ENCODE data around the gene MRPS5.

MRPS5 gene

GRCh38 chr2:95061119-95061512 lies 60.5 kb downstream of the MRPS5 start:
- DNase-seq (ENCODE audit: low read depth in 2 of 2): no peak

GRCh38 chr2:95060446-95061118 lies 61.0 kb downstream of the MRPS5 start:
- DNase-seq (ENCODE audit: low read depth in 2 of 2): no peak

GRCh38 chr2:95059656-95060370 lies 61.8 kb downstream of the MRPS5 start:
- no peak for DNase-seq (ENCODE audit: low read depth in 2 of 2)

GRCh38 chr2:95058989-95059641 lies 62.5 kb downstream of the MRPS5 start:
- DNase-seq (ENCODE audit: low read depth in 2 of 2): no peak

GRCh38 chr2:95058466-95058988 lies 63.1 kb downstream of the MRPS5 start:
- no peak for DNase-seq (ENCODE audit: low read depth in 2 of 2)

GRCh38 chr2:95057535-95058370 lies 63.9 kb downstream of the MRPS5 start:
- no peak for DNase-seq (ENCODE audit: low read depth in 2 of 2)

GRCh38 chr2:95056461-95057459 lies 64.8 kb downstream of the MRPS5 start:
- no peak for DNase-seq (ENCODE audit: low read depth in 2 of 2)

GRCh38 chr2:95056044-95056443 lies 65.6 kb downstream of the MRPS5 start:
- DNase-seq (ENCODE audit: low read depth in 2 of 2): no peak

GRCh38 chr2:95055262-95055661 lies 66.3 kb downstream of the MRPS5 start:
- no peak for DNase-seq (ENCODE audit: low read depth in 2 of 2)

GRCh38 chr2:95054016-95054415 lies 67.6 kb downstream of the MRPS5 start:
- DNase-seq (ENCODE audit: low read depth in 2 of 2): no peak

GRCh38 chr2:95053543-95053942 lies 68.1 kb downstream of the MRPS5 start:
- no peak for DNase-seq (ENCODE audit: low read depth in 2 of 2)

- DNase-seq (ENCODE audit: low read depth in 2 of 2): no peak
These were observed 68.7 kb downstream of the MRPS5 start for GRCh38 chr2:95052804-95053479.

GRCh38 chr2:95052307-95052706 lies 69.3 kb downstream of the MRPS5 start:
- DNase-seq (ENCODE audit: low read depth in 2 of 2): no peak

- no peak for DNase-seq (ENCODE audit: low read depth in 2 of 2)
These were observed 70.0 kb downstream of the MRPS5 start for GRCh38 chr2:95051626-95052025.

GRCh38 chr2:95050385-95051300 lies 71.0 kb downstream of the MRPS5 start:
- no peak for DNase-seq (ENCODE audit: low read depth in 2 of 2)

GRCh38 chr2:95049961-95050360 lies 71.6 kb downstream of the MRPS5 start:
- no peak for DNase-seq (ENCODE audit: low read depth in 2 of 2)

- no peak for DNase-seq (ENCODE audit: low read depth in 2 of 2)
These were observed 72.0 kb downstream of the MRPS5 start for GRCh38 chr2:95049683-95049955.

GRCh38 chr2:95048825-95049682 lies 72.6 kb downstream of the MRPS5 start:
- no peak for DNase-seq (ENCODE audit: low read depth in 2 of 2)

All from stimulated activated CD8-positive, alpha-beta memory T cell treated with anti-CD3 and anti-CD28 coated beads, Interleukin-7, amount 100 ng/mL, for 1 hour (primary cell).